Fibroblast of mammary gland (primary cell): ENCODE data around the gene LAMTOR3.

ENCODE experiments used
- DNase-seq: peaks from one replicate; pipeline ENCODE4 v3.0.0-alpha.2; 2010; ENCODE audit warnings: low read depth
- H3K4me3 ChIP-seq: 2 replicates; pipeline ENCODE4 v1.5.1; 2011; ENCODE audit warnings: low read depth, mild to moderate bottlenecking, low read length, moderate library complexity; ENCODE audit not compliant: control insufficient read depth
- CTCF ChIP-seq: conservative IDR thresholded peaks from 2 replicates; pipeline ENCODE4 v1.5.1; 2011; ENCODE audit warnings: low read depth, low read length, inconsistent platforms; ENCODE audit not compliant: control insufficient read depth, insufficient read depth

Gene LAMTOR3

GRCh38 chr4:99868126-99868596, 26.1 kb downstream of the LAMTOR3 start:
- TF ChIP-seq CTCF: no peak
- peak; percentile 86 for DNase-seq
- H3K4me3 ChIP-seq: no peak overlapping the region

- H3K4me3 ChIP-seq: no peak overlapping the region
- TF ChIP-seq CTCF: no peak
- DNase-seq: peak; percentile 46
Measured at GRCh38 chr4:99863804-99864203, 30.4 kb downstream of the LAMTOR3 start.

DNA sequence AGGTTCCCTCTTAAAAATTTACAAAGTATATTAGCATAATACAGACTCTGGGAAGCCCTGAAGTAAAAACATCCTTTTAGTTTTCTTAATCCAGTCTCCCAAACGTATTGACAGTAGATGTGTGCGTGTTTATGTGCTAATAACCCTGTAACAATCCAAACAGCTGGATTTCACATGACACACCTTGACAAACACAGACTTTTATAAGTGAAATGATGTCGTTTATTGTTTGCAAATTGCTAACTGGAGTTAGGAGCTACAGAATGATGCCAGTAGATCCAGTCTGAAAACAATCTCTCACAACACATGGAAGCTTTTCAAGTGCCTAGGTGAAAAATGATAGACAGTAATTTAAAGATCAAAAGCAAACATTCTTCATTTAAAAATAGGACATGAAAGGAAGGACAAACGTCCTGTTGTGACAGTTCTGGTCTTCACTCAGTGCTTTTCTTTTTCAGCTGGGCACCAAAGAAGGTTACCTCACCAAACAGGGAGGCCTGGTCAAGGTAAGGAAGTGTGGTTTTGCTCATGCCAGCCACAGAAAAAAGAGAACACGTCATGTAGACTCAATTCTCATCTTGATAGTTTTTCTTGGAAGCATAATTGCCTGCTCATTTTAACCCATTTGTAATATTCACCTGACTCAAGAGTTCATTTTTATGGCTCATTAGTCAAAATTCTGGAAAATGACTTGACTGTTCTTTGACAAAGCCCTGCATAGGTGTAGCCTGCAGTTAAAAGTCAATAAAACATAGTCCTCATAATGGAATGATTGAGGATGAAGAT, 32.9 kb downstream of the LAMTOR3 start:
- no peak overlapping the region for H3K4me3 ChIP-seq
- TF ChIP-seq CTCF: no peak
- no peak for DNase-seq

DNA sequence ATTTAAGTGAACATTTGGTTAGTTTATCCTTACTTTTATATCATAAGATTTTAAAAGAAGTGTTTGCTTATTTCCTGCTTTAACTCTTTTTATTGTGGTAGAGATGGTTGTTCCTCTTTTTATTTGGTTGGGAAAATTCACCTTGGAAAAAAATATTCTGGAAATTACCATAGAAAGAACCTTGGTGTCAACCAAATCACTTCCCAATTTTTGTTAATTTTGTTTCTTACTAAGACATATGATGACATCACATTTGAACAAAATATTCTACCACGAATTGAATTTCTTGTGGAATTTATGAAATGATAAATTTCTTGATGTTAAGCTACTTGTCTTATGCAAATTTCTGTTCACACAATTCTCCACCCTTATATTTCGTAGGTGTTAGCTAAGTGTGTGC, 33.7 kb downstream of the LAMTOR3 start:
- no peak for TF ChIP-seq CTCF
- no peak for DNase-seq
- no peak overlapping the region for H3K4me3 ChIP-seq

DNA sequence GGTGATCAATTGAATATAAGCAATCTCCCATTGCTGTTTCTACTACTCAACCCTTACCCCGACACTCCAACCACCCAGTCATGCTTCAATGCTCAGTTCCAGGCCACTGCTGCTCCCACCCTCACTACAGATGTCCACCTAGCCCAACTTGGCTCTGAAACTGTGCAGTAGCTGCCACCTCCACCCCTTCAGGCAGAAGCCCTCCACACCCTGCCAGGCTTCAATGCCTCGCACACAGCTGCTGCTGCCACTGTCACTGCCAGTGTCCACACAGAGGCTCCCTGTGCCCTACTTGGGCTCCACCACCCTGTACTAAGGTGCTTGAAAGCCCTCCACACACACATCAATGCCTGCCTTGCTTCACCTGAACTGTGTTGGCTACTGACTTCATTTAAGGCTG, 34.6 kb downstream of the LAMTOR3 start:
- TF ChIP-seq CTCF: no peak
- no peak overlapping the region for H3K4me3 ChIP-seq
- no peak for DNase-seq

- TF ChIP-seq CTCF: no peak
- no peak overlapping the region for H3K4me3 ChIP-seq
- no peak for DNase-seq
Measured at GRCh38 chr4:99857307-99857706, 36.9 kb downstream of the LAMTOR3 start.

DNA sequence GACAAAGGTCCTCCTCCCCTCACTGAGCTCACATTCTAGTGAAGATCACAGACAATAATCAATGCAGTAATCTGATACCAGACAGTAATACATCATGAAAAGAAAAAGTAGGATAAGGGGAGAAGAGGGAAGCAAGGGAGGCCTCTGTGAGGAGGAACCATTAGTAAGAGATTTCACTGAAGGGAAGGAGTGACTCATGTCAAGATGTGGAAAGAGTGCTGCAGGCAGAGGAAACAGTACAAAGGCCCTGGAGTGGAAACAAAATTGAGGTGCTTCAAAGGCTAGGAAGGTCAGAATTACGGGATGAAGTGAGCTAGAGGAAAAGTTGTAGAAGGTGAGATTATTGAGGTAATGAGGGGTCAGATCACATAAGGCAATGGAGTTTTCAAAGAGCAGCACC, 38.1 kb downstream of the LAMTOR3 start:
- no peak overlapping the region for H3K4me3 ChIP-seq
- TF ChIP-seq CTCF: no peak
- DNase-seq: peak; percentile 71
